OCI-LY1 (cell line): ENCODE results near the gene MEGF6.

Source experiments
- CTCF ChIP-seq: fragments of 200-600 bp; sonication (generic), shearing (Covaris generic); IDR thresholded peaks from 2 replicates; pipeline ENCODE4 v1.5.1; 2017; ENCODE audit warnings: mild to moderate bottlenecking, antibody characterized with exemption, low read length, moderate library complexity, mixed read lengths
- EZH2 ChIP-seq: fragments of 200-600 bp; sonication (generic), shearing (Covaris generic); IDR thresholded peaks from 2 replicates; pipeline ENCODE4 v1.8.0; 2017; ENCODE audit warnings: borderline replicate concordance, mixed run types, mild to moderate bottlenecking, antibody characterized with exemption, low read length, moderate library complexity, mixed read lengths

GRCh38 chr1:3629561-3630160 lies 18.4 kb upstream of the MEGF6 start:
- no peak for TF ChIP-seq CTCF
- TF ChIP-seq EZH2 = no peak
